H1 (cell line): ENCODE measurements around the gene NPHP4. TPM values are rescaled to one million over a fixed set of nuclear protein-coding genes. Genes with fewer than 3 reads are reported as not detected.
A peak's percentile ranks its signal among the peaks of the same experiment; 100 is the strongest.

Experiments
- CTCF ChIA-PET: fragments of 300-600 bp; sonication (Branson Sonifier 250); formaldehyde crosslinking; loops from one replicate; lab custom pipeline; 2021; ENCODE audit not compliant: partially characterized antibody; lab: Charles Lee
- POLR2A ChIA-PET: fragments of 300-600 bp; sonication (Branson Sonifier 250); formaldehyde crosslinking; loops from one replicate; lab custom pipeline; 2021; ENCODE audit warnings: inconsistent platforms; ENCODE audit not compliant: partially characterized antibody; lab: Charles Lee
- DNase-seq, 2 experiments: peaks; one replicate each; pipeline versions ENCODE4 v3.0.0 to v3.0.0-alpha.2; 2010 to 2022; ENCODE audit warnings: low spot score in 2 of 2, low read depth in 1 of 2, mixed read lengths in 1 of 2
- FAIRE-seq: peaks from 2 replicates; lab custom pipeline; 2011; peaks lifted over from hg19 to GRCh38; lab: Jason Lieb, UNC
- H2AFZ ChIP-seq: 2 replicates; pipeline ENCODE4 v1.8.1; 2012; ENCODE audit warnings: low read length, inconsistent platforms
- H2AK5ac ChIP-seq: 2 replicates; pipeline ENCODE4 v1.6.1; 2013; ENCODE audit warnings: low read depth, low read length
- H2BK120ac ChIP-seq: replicated peaks from 2 replicates; pipeline ENCODE3; 2013; ENCODE audit warnings: low read depth, low read length, inconsistent platforms
- H2BK12ac ChIP-seq: 2 replicates; pipeline ENCODE4 v1.6.1; 2013; ENCODE audit warnings: low read depth, low read length
- H2BK15ac ChIP-seq: 2 replicates; pipeline ENCODE4 v1.6.1; 2013; ENCODE audit warnings: low read length
- H2BK20ac ChIP-seq: 2 replicates; pipeline ENCODE4 v1.6.1; 2013; ENCODE audit warnings: low read length
- H2BK5ac ChIP-seq: 2 replicates; pipeline ENCODE4 v1.6.1; 2013; ENCODE audit warnings: low read depth, low read length
- H3K14ac ChIP-seq: 2 replicates; pipeline ENCODE4 v1.6.1; 2013; ENCODE audit warnings: inconsistent platforms; ENCODE audit not compliant: insufficient read length
- H3K18ac ChIP-seq: 2 replicates; pipeline ENCODE4 v1.6.1; 2013; ENCODE audit warnings: low read length; ENCODE audit errors: extremely low read depth
- H3K23ac ChIP-seq: 2 replicates; pipeline ENCODE4 v1.6.1; 2013; ENCODE audit warnings: inconsistent platforms; ENCODE audit not compliant: insufficient read length
- H3K23me2 ChIP-seq: 2 replicates; pipeline ENCODE4 v1.6.1; 2013; ENCODE audit warnings: low read depth, low read length
- H3K27ac ChIP-seq: 2 replicates; pipeline ENCODE4 v1.6.1; 2011; ENCODE audit warnings: low read depth, low read length, inconsistent platforms
- H3K27me3 ChIP-seq, 4 experiments: replicated peaks in 1 of 4; 1 replicate in 1 of 4; 2 replicates in 3 of 4; pipeline versions ENCODE4 v1.6.1 to v1.8.1; 2011 to 2013; ENCODE audit warnings: low read length in 3 of 4, mild to moderate bottlenecking in 3 of 4, inconsistent platforms in 2 of 4, mixed read lengths in 2 of 4, moderate library complexity in 1 of 4; ENCODE audit not compliant: control insufficient read depth in 3 of 4, insufficient read depth in 3 of 4; ENCODE audit errors: extremely low read depth in 1 of 4
- H3K36me3 ChIP-seq, 4 experiments: 2 replicates each; pipeline versions ENCODE4 v1.6.1 to v1.8.1; 2011 to 2013; ENCODE audit warnings: mild to moderate bottlenecking in 4 of 4, low read length in 3 of 4, moderate library complexity in 2 of 4, control low read depth in 1 of 4, inconsistent platforms in 1 of 4; ENCODE audit not compliant: insufficient read depth in 4 of 4, control insufficient read depth in 2 of 4
- H3K4ac ChIP-seq: replicated peaks from 2 replicates; pipeline ENCODE3; 2013; ENCODE audit warnings: low read length, low read depth, mixed read lengths, inconsistent platforms; ENCODE audit not compliant: insufficient read length
- H3K4me1 ChIP-seq, 4 experiments: replicated peaks in 1 of 4; 1 replicate in 1 of 4; 2 replicates in 3 of 4; pipeline versions ENCODE4 v1.6.1 to v1.8.1; 2011 to 2013; ENCODE audit warnings: low read length in 3 of 4, inconsistent platforms in 2 of 4, mixed read lengths in 1 of 4; ENCODE audit not compliant: insufficient read depth in 4 of 4, control insufficient read depth in 3 of 4
- H3K4me2 ChIP-seq, 2 experiments: 2 replicates each; pipeline versions ENCODE4 v1.6.1 to v1.8.1; 2011 to 2013; ENCODE audit warnings: low read depth in 2 of 2, low read length in 2 of 2, control low read depth in 1 of 2, inconsistent platforms in 1 of 2, mild to moderate bottlenecking in 1 of 2; ENCODE audit not compliant: insufficient read depth in 1 of 2
- H3K4me3 ChIP-seq, 4 experiments: fragments of 200-600, 300-600 bp in 1 of 4; sonication (generic), shearing (Covaris generic), sonication (Bioruptor Twin) in 1 of 4; 2 replicates each; pipeline versions ENCODE4 v1.5.1 to v1.8.1; 2011 to 2016; ENCODE audit warnings: low read length in 4 of 4, low read depth in 3 of 4, control low read depth in 2 of 4, inconsistent platforms in 2 of 4, mild to moderate bottlenecking in 2 of 4, mixed read lengths in 1 of 4, moderate library complexity in 1 of 4; ENCODE audit not compliant: insufficient read depth in 2 of 4; ENCODE audit errors: extremely low read depth in 1 of 4
- H3K56ac ChIP-seq: replicated peaks from 2 replicates; pipeline ENCODE3; 2013; ENCODE audit warnings: low read depth, mild to moderate bottlenecking, mixed read lengths, low read length, inconsistent platforms; ENCODE audit not compliant: insufficient read length
- H3K79me1 ChIP-seq: 2 replicates; pipeline ENCODE4 v1.6.1; 2013; ENCODE audit warnings: low read depth, low read length, control low read depth
- H3K79me2 ChIP-seq, 2 experiments: 2 replicates each; pipeline versions ENCODE4 v1.6.1 to v1.8.1; 2012 to 2013; ENCODE audit warnings: low read length in 2 of 2, mild to moderate bottlenecking in 2 of 2, inconsistent platforms in 1 of 2; ENCODE audit not compliant: insufficient read depth in 2 of 2, control insufficient read depth in 1 of 2
- H3K9ac ChIP-seq, 4 experiments: replicated peaks in 1 of 4; 1 replicate in 1 of 4; 2 replicates in 3 of 4; pipeline versions ENCODE4 v1.6.1 to v1.8.1; 2011 to 2013; ENCODE audit warnings: low read depth in 3 of 4, low read length in 3 of 4, control low read depth in 2 of 4, mild to moderate bottlenecking in 2 of 4, moderate library complexity in 2 of 4, inconsistent platforms in 1 of 4; ENCODE audit errors: extremely low read depth in 1 of 4
- H3K9me3 ChIP-seq, 2 experiments: 2 replicates each; pipeline versions ENCODE4 v1.6.1 to v1.8.1; 2012 to 2013; ENCODE audit warnings: mild to moderate bottlenecking in 2 of 2, moderate library complexity in 2 of 2, control low read depth in 1 of 2, inconsistent platforms in 1 of 2, low read depth in 1 of 2, low read length in 1 of 2, mixed read lengths in 1 of 2; ENCODE audit not compliant: insufficient read depth in 2 of 2
- H4K20me1 ChIP-seq, 2 experiments: replicated peaks in 1 of 2; 2 replicates each; pipeline versions ENCODE3 to v1.8.1; 2011 to 2013; ENCODE audit warnings: inconsistent platforms in 2 of 2, low read length in 2 of 2, mild to moderate bottlenecking in 1 of 2; ENCODE audit not compliant: insufficient read depth in 2 of 2, control insufficient read depth in 1 of 2
- H4K5ac ChIP-seq: 2 replicates; pipeline ENCODE4 v1.6.1; 2013; ENCODE audit warnings: low read length, low read depth, mixed read lengths, inconsistent platforms; ENCODE audit not compliant: insufficient read length
- H4K8ac ChIP-seq: 2 replicates; pipeline ENCODE4 v1.8.0; 2013; ENCODE audit warnings: mild to moderate bottlenecking, moderate library complexity, low read length, inconsistent platforms; ENCODE audit not compliant: insufficient read depth; ENCODE audit errors: extremely low read depth
- H4K91ac ChIP-seq: replicated peaks from 2 replicates; pipeline ENCODE3; 2013; ENCODE audit warnings: low read length, mixed read lengths, inconsistent platforms; ENCODE audit not compliant: insufficient read length
- ASH2L ChIP-seq: fragments of 200-600, 300-600 bp; sonication (generic); IDR thresholded peaks from one replicate; pipeline ENCODE4 v1.7.1; 2017; ENCODE audit warnings: low read length
- BACH1 ChIP-seq: IDR thresholded peaks from 2 replicates; pipeline ENCODE4 v1.6.1; 2012; ENCODE audit warnings: low read length, improper control_type of control experiment
- BRCA1 ChIP-seq: IDR thresholded peaks from 2 replicates; pipeline ENCODE4 v1.6.1; 2012; ENCODE audit warnings: low read depth, low read length, improper control_type of control experiment
- CHD2 ChIP-seq: IDR thresholded peaks from 2 replicates; pipeline ENCODE4 v1.6.1; 2012; ENCODE audit warnings: low read length, improper control_type of control experiment
- GABPA ChIP-seq: IDR thresholded peaks from 2 replicates; pipeline ENCODE4 v1.6.1; 2011; ENCODE audit warnings: mild to moderate bottlenecking, low read length, moderate library complexity, borderline replicate concordance; ENCODE audit not compliant: insufficient read depth
- HDAC2 ChIP-seq, 2 experiments: fragments of 300-600 bp in 1 of 2; sonication (generic) in 1 of 2; IDR thresholded peaks; 2 replicates each; pipeline ENCODE4 v1.6.1; 2011 to 2012; ENCODE audit warnings: low read depth in 2 of 2, low read length in 2 of 2, mild to moderate bottlenecking in 2 of 2, moderate library complexity in 2 of 2, borderline replicate concordance in 1 of 2, inconsistent platforms in 1 of 2
- POU5F1 ChIP-seq: IDR thresholded peaks from 2 replicates; pipeline ENCODE4 v1.6.1; 2011; ENCODE audit warnings: low read depth, mild to moderate bottlenecking, low read length, moderate library complexity
- SAP30 ChIP-seq: fragments of 300-600 bp; sonication (generic); IDR thresholded peaks from 2 replicates; pipeline ENCODE4 v1.7.1; 2012; ENCODE audit warnings: low read length, moderate library complexity, mild to moderate bottlenecking, inconsistent platforms; ENCODE audit not compliant: insufficient read depth, insufficient replicate concordance
- WGBS, 2 experiments: shearing (Covaris generic) in 1 of 2; methylation state at CpG; one replicate each; pipeline versions ENCODE4 v1.1.6 to v1.1.7; 2013 to 2015; ENCODE audit warnings: low lambda C conversion rate in 2 of 2, mixed read lengths in 2 of 2, inconsistent platforms in 1 of 2, low coverage in 1 of 2, missing lambda C conversion rate in 1 of 2; ENCODE audit not compliant: insufficient replicate concordance in 2 of 2, insufficient coverage in 1 of 2, insufficient read length in 1 of 2; ENCODE audit errors: extremely low coverage in 1 of 2, missing lambda C conversion rate in 1 of 2; 5-methylcytosine and 5-hydroxymethylcytosine counted together
- polyA plus RNA-seq, 7 experiments: library from polyadenylated mRNA; depleted of rRNA in 3 of 7; stranded (reverse) in 5 of 7; unstranded in 2 of 7; fragments of >200 nt in 5 of 7; fragments of 200-250 nt in 2 of 7; gene quantifications; 1 replicate in 5 of 7; 2 replicates in 1 of 7; 4 replicates in 1 of 7; pipeline versions ENCODE4 v1.2.1 to v1.2.3, GENCODE V29; 2011 to 2013; ENCODE audit warnings: missing spikeins in 2 of 7, mixed read lengths in 2 of 7
- total RNA-seq: library from RNA; stranded (reverse); fragmentation: NEBNext Ultra II Directional; extraction: Animal tissue kit (Norgen Biotek cat#: 25700); gene quantifications from 2 replicates; pipeline ENCODE4 v1.2.1, GENCODE V29; 2021

NPHP4 gene
- total and polyA plus RNA-seq, 2 of the 8 experiments (the other 6 are each of a cell fraction or from before 2014, with no cell fraction given): 5.8 to 14.0 TPM

DNA sequence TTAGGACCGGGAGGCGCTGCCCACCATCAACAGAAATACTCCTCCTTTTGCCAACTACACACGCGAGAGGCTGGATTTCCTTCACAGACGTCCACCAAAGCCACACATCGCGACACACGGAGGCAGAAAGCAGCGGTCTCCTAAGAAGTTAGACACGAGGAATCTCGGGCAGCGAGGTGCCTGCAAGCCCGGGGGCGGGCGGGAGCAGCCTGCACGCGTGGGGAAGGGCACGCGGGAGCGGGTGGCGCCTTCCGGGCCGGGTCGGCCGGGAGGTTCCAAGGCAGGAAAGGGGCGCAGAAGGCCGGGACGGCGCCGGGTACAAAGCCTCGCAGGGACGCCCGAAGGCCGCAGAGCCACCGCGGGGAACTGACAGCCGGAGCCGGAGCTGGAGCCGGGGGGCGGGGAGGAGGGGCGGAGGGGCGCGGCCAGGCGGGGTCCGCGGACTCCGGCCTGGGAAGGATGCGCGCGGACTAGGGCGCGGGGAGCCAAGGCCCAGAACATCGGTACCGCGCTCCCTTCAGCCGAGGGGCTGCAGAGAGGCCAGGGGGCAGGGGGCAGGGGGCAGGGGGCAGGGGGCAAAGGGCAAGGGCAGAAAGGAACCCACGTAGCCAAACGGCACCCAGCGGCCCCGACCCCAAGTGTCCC lies 722 bp downstream of the NPHP4 start:
- peaks cover 0 to 7% of the 10 kb centered on the region in 2 experiments; a peak in 2 of 4 replicates for H3K79me2 ChIP-seq

More for the DNA sequence above, 722 bp downstream of the NPHP4 start:
- H2BK12ac ChIP-seq: no peak overlapping the region
- H3K14ac ChIP-seq: no peak overlapping the region
- H2AFZ ChIP-seq: no peak overlapping the region
- peaks cover 0 to 33% (median 21%) of the 10 kb centered on the region in 4 experiments; a peak in 5 of 7 replicates for H3K27me3 ChIP-seq
- FAIRE-seq (no peak), DNase-seq (peak in 1 of 2 experiments; percentile 74)
- peaks cover 6% of the 10 kb centered on the region; the same call in 1 of the 2 replicates for H3K79me1 ChIP-seq
- H3K9ac ChIP-seq: peak overlapping the region in 3 of 4 experiments; percentile 24 to 78 (median 63); a peak in 4 of 7 replicates
- no peak overlapping the region for H3K18ac ChIP-seq
- H3K36me3 ChIP-seq: no peaks in the 10 kb centered on the region
- H2AK5ac ChIP-seq: no peak overlapping the region
- TF ChIP-seq BACH1 (no peak), SAP30 (peak; percentile 10), POU5F1 (no peak), BRCA1 (no peak), GABPA (no peak), ASH2L (peak; percentile 5), HDAC2 (IDR thresholded peaks at IDR 0.05; ENCODE audit: borderline replicate concordance in 1 of 2, low read depth in 2 of 2, low read length in 2 of 2) (peak in 1 of 2 experiments; percentile 76; a peak in 2 of 4 replicates), CHD2 (no peak)
- H4K20me1 ChIP-seq: peaks cover 8 to 16% of the 10 kb centered on the region in 2 experiments
- ChIA-PET POLR2A (interaction anchor here (2.2 kb wide), 1 partner anchor 11 kb away, joined by 12 read pairs; no protein-coding TSS in a partner anchor), CTCF (interaction anchor here (0.6 to 3.1 kb wide), 4 partner anchors 11 to 35 kb away, joined by 3 to 13 read pairs (median 5); no protein-coding TSS in a partner anchor)
- H3K4me3 ChIP-seq: peak overlapping the region; percentile 76 to 93 (median 84)
- H3K27ac ChIP-seq: peak overlapping the region; percentile 83; the same call in 1 of the 2 replicates
- 2% methylated on average over 24 of the region's 60 CpGs; no CpG with 5 or more reads in 1 of the 2 experiments for WGBS, 2 experiments
- no peak overlapping the region for H4K5ac ChIP-seq
- H3K56ac ChIP-seq: no peak overlapping the region
- H3K4ac ChIP-seq: no peak overlapping the region
- 0 out of 2 replicates have a peak overlapping the region, but pooled peaks have one; percentile 75 for H2BK5ac ChIP-seq
- H2BK120ac ChIP-seq: no peak overlapping the region
- peaks cover 5 to 20% (median 11%) of the 10 kb centered on the region in 4 experiments for H3K4me1 ChIP-seq
- H3K4me2 ChIP-seq: peak overlapping the region; percentile 86 to 96
- H3K23ac ChIP-seq: no peak overlapping the region
- H2BK15ac ChIP-seq: no peak overlapping the region
- no peak overlapping the region for H4K8ac ChIP-seq
- no peak overlapping the region for H2BK20ac ChIP-seq
- no peaks in the 10 kb centered on the region for H3K9me3 ChIP-seq
- H4K91ac ChIP-seq: no peak overlapping the region
- peaks cover 15% of the 10 kb centered on the region for H3K23me2 ChIP-seq
